Effector memory CD8-positive, alpha-beta T cell (primary cell): ENCODE data around the gene SLC25A48.
"Not testable (repeated sequence)": the region's sequence is repeated elsewhere in the genome, so short reads cannot be mapped to it uniquely, and the experiment has no call there.

Source experiments
- ATAC-seq: fragments of 150-1000 bp; cut with Tn5 transposase; replicated peaks from 2 replicates; pipeline ENCODE4 v1.10.0; 2021; ENCODE audit warnings: mild to moderate bottlenecking, moderate library complexity
- DNase-seq, 3 experiments: peaks; one replicate each; pipeline ENCODE4 v3.0.0; 2021
- H3K27ac Mint-ChIP-seq, 2 donors: one replicate each; pipeline ENCODE4 v1.8.0; 2022; ENCODE audit warnings: mild to moderate bottlenecking in 2 of 2, mixed read lengths in 2 of 2, moderate library complexity in 2 of 2
- H3K27me3 Mint-ChIP-seq, 2 donors: one replicate each; pipeline ENCODE4 v1.8.0; 2022; ENCODE audit warnings: mixed read lengths in 2 of 2
- H3K36me3 Mint-ChIP-seq: one replicate; pipeline ENCODE4 v1.8.0; 2022; ENCODE audit warnings: mild to moderate bottlenecking, moderate library complexity, mixed read lengths; ENCODE audit not compliant: insufficient read depth
- H3K4me1 Mint-ChIP-seq, 2 donors: one replicate each; pipeline ENCODE4 v1.8.0; 2022; ENCODE audit warnings: low read depth in 2 of 2, mixed read lengths in 2 of 2
- H3K4me3 Mint-ChIP-seq, 2 donors: one replicate each; pipeline ENCODE4 v1.8.0; 2022; ENCODE audit warnings: mild to moderate bottlenecking in 2 of 2, mixed read lengths in 2 of 2, moderate library complexity in 2 of 2
- H3K9me3 Mint-ChIP-seq, 2 donors: one replicate each; pipeline ENCODE4 v1.8.0; 2022; ENCODE audit warnings: mixed read lengths in 2 of 2

SLC25A48 gene

DNA sequence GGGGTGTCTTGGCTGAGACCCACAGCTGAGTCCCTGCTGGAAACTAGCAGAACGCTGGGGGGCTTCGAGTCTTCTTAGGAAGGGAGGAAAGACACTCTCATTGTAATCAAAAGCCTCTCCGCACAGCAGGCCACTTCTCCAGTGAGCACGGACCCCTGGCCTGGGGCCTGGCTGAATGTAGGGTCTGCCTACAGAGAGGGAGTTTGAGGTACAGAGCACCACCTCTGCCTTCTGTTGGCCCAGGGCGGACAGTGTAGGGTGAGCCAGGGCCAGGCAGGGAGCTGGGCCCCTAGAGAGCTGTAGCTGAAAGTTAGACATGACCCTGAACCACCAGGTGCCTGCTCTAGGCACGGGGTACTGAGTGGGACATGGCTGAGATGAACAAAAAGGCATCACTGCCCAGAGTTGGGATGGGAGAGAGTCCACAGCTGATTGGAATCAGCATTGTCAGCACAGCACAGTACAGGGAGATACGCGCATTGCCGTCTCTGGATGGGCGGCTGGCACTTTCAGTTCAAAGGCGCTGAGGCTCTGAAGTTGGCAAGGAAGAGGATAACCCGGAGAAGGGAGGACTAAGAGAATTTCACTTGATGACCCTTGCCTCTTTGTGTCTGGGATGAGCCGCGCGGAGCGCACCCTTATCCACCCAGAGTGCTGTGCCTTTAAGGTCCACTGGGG lies 363 bp upstream of the SLC25A48 start:
- ATAC-seq: no peak
- Mint-ChIP-seq H3K36me3 (no peaks in the 10 kb centered on the region), H3K27me3 (peaks cover 53 to 87% of the 10 kb centered on the region in 2 donors), H3K4me3 (peak overlapping the region in 1 of 2 donors; percentile 49), H3K9me3 (peaks cover 4 to 6% of the 10 kb centered on the region in 2 donors), H3K4me1 (peaks cover 4 to 10% of the 10 kb centered on the region in 2 donors), H3K27ac (no peak overlapping the region)
- no peak for DNase-seq

- Mint-ChIP-seq H3K9me3 (peaks cover 4 to 6% of the 10 kb centered on the region in 2 donors), H3K36me3 (no peaks in the 10 kb centered on the region), H3K27me3 (peaks cover 49 to 78% of the 10 kb centered on the region in 2 donors), H3K4me1 (peaks cover 4 to 7% of the 10 kb centered on the region in 2 donors), H3K27ac (no peak overlapping the region), H3K4me3 (no peak overlapping the region)
- no peak for ATAC-seq
- DNase-seq: no peak
These were observed 1.3 kb downstream of the SLC25A48 start for GRCh38 chr5:135835766-135836165.

DNA sequence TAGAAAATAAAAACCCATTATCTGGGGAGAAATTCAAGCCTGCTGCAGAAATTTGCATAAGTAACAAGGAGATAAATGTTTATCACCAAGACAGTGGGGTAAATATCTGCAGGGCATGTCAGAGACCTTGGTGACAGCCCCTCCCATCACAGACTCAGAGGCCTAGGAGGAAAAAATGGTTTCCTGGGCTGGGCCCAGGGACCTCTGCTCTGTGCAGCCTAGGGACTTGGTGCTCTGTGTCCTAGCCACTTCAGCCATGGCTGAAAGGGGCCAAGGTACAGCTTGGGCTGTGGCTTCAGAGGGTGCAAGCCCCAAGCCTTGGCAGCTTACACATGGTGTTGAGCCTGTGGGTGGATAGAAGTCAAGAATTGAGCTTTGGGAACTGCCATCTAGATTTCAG lies 3.9 kb downstream of the SLC25A48 start:
- H3K27me3 Mint-ChIP-seq: peaks cover 51 to 78% of the 10 kb centered on the region in 2 donors
- ATAC-seq, H3K9me3 Mint-ChIP-seq, H3K4me3 Mint-ChIP-seq, H3K27ac Mint-ChIP-seq, H3K4me1 Mint-ChIP-seq, H3K36me3 Mint-ChIP-seq, DNase-seq: not testable (repeated sequence)

GRCh38 chr5:135839566-135839965 lies 5.1 kb downstream of the SLC25A48 start:
- no peak for DNase-seq
- Mint-ChIP-seq H3K4me1 (peaks cover 0 to 2% of the 10 kb centered on the region in 2 donors), H3K27me3 (peaks cover 46 to 73% of the 10 kb centered on the region in 2 donors), H3K27ac (no peak overlapping the region), H3K36me3 (no peaks in the 10 kb centered on the region), H3K4me3 (no peak overlapping the region), H3K9me3 (peaks cover 4 to 6% of the 10 kb centered on the region in 2 donors)
- ATAC-seq: no peak

- Mint-ChIP-seq H3K4me3 (no peak overlapping the region), H3K36me3 (no peaks in the 10 kb centered on the region), H3K4me1 (no peaks in the 10 kb centered on the region), H3K27me3 (peaks cover 46 to 73% of the 10 kb centered on the region in 2 donors), H3K9me3 (peaks cover 4 to 6% of the 10 kb centered on the region in 2 donors), H3K27ac (no peak overlapping the region)
- DNase-seq (no peak), ATAC-seq (no peak)
These were observed 6.5 kb downstream of the SLC25A48 start for GRCh38 chr5:135840959-135841358.

DNA sequence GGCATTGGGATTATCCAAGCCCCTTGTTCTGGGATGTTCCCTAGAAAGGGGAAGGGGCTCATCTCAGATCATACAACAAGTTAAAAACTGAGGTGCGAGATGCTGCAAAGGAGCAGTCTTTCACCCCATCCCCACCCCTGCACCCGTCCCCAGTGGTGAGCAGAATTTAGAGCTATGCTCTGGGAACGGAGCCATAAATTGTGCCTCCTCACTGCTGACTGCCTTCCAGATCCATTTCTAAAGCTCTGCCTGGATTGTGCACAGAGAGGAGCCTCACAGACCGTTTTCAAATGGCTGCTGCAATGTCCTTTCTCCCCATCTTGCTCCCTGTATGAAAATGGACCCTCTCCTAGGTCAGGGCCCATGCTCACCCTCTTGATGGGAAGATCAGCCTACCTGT lies 8.3 kb downstream of the SLC25A48 start:
- DNase-seq (no peak), ATAC-seq (no peak)
- Mint-ChIP-seq H3K4me1 (no peaks in the 10 kb centered on the region), H3K27me3 (peaks cover 30 to 63% of the 10 kb centered on the region in 2 donors), H3K36me3 (no peaks in the 10 kb centered on the region), H3K4me3 (no peak overlapping the region), H3K27ac (no peak overlapping the region), H3K9me3 (peaks cover 3% of the 10 kb centered on the region in 2 donors)

- ATAC-seq (no peak), DNase-seq (no peak)
- peaks cover 26 to 52% of the 10 kb centered on the region in 2 donors for H3K27me3 Mint-ChIP-seq
- no peaks in the 10 kb centered on the region for H3K36me3 Mint-ChIP-seq
- H3K4me1 Mint-ChIP-seq: no peaks in the 10 kb centered on the region
- H3K9me3 Mint-ChIP-seq: no peaks in the 10 kb centered on the region
- H3K4me3 Mint-ChIP-seq: no peak overlapping the region
- no peak overlapping the region for H3K27ac Mint-ChIP-seq
These were observed 9.3 kb downstream of the SLC25A48 start for GRCh38 chr5:135843571-135844337.

DNA sequence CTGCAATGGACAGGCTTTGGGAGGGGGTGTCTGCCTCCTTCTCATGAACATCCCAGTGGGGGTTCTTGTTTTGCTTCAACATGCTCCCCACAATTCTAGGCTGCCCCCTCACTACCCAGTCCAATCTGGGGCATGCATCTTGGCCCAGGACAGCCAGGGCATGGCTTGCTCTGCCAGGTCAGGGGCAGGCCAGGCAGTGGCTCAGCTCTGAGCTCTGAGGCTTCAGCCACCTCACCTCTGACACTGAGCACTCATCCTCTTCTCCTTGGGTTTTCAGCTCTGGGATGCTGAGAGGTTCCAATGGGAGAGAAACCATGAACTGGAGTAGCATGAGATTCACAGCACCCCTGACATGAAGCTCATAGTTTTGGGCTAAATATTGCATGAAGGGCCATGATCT lies 11.8 kb downstream of the SLC25A48 start:
- no peak for ATAC-seq

GRCh38 chr5:135847976-135848375 lies 13.5 kb downstream of the SLC25A48 start:
- H3K27me3 Mint-ChIP-seq: peaks cover 15 to 33% of the 10 kb centered on the region in 2 donors
- no peaks in the 10 kb centered on the region for H3K36me3 Mint-ChIP-seq
- no peak for ATAC-seq
- no peak for DNase-seq
- H3K4me1 Mint-ChIP-seq: no peaks in the 10 kb centered on the region
- H3K27ac Mint-ChIP-seq: no peak overlapping the region
- no peaks in the 10 kb centered on the region for H3K9me3 Mint-ChIP-seq
- H3K4me3 Mint-ChIP-seq: no peak overlapping the region

More for the DNA sequence above, 11.8 kb downstream of the SLC25A48 start:
- H3K27ac Mint-ChIP-seq: no peak overlapping the region
- H3K4me3 Mint-ChIP-seq: no peak overlapping the region
- no peaks in the 10 kb centered on the region for H3K4me1 Mint-ChIP-seq
- no peaks in the 10 kb centered on the region for H3K9me3 Mint-ChIP-seq
- H3K36me3 Mint-ChIP-seq: no peaks in the 10 kb centered on the region
- H3K27me3 Mint-ChIP-seq: peaks cover 18 to 36% of the 10 kb centered on the region in 2 donors
- DNase-seq: no peak

DNA sequence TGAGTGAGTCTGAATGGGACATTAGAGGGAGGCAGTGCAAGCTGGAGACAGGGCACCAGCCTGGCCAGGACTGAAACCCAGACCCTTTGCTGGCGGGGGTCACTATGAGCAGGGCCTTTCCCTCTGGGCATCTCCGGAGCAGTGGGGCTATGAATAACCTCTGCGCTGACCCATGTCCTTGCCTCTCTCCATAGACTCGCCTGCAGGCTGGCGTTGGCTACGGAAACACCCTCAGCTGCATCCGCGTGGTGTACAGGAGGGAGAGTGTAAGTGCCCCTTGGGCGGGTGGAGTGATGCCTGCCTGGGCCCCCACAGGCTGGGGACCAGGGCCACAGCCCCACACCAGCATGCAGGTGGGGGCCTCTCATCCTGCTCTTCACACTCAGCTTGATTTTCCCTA lies 15.8 kb downstream of the SLC25A48 start:
- DNase-seq (no peak), ATAC-seq (no peak)
- Mint-ChIP-seq H3K36me3 (no peaks in the 10 kb centered on the region), H3K4me3 (no peak overlapping the region), H3K27me3 (peaks cover 13 to 26% of the 10 kb centered on the region in 2 donors), H3K9me3 (no peaks in the 10 kb centered on the region), H3K27ac (no peak overlapping the region), H3K4me1 (no peaks in the 10 kb centered on the region)

- H3K36me3 Mint-ChIP-seq: no peaks in the 10 kb centered on the region
- H3K27ac Mint-ChIP-seq: no peak overlapping the region
- no peak overlapping the region for H3K4me3 Mint-ChIP-seq
- peaks cover 14 to 26% of the 10 kb centered on the region in 2 donors for H3K27me3 Mint-ChIP-seq
- H3K9me3 Mint-ChIP-seq: no peaks in the 10 kb centered on the region
- no peak for DNase-seq
- H3K4me1 Mint-ChIP-seq: no peaks in the 10 kb centered on the region
- no peak for ATAC-seq
These were observed 16.2 kb downstream of the SLC25A48 start for GRCh38 chr5:135850671-135851070.

DNA sequence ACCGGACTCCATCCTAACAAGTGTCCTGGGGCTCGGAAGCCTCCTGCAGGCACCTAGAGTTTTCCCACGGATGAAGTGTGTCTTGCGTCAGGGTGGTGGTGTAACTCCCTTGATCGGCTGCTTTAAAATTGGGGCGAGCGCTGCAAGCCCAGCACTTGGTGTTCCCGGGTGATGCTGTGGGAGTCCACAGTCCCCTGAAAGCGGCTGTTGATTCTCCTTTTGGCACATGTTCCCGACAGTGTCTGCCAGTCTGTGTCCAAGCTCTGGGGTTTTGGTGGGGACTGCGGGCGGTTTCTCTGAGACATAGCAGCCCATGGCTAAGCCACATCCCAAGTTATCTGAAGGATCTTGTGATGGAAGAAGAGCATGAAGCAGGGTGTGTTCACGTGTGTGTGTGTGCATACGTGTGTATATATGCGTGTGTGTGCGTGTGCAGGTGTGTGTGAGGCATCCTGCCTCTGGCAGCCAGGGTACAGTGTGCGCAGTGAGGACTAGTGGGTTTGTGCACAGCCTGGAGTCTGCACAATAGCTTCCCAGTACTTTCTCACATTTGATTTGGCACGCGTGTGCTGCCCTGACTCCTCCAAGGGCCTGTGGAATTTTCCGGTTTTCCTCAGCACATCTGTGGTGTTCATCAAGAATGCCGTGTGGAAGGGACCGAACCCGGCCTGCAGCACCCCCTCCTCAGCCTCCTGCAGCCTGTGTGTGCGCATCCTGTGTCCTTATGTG lies 16.9 kb downstream of the SLC25A48 start:
- Mint-ChIP-seq H3K9me3 (no peaks in the 10 kb centered on the region), H3K4me3 (no peak overlapping the region), H3K27me3 (peaks cover 21 to 32% of the 10 kb centered on the region in 2 donors), H3K36me3 (no peaks in the 10 kb centered on the region), H3K4me1 (no peaks in the 10 kb centered on the region), H3K27ac (no peak overlapping the region)
- DNase-seq (no peak), ATAC-seq (no peak)

GRCh38 chr5:135851915-135852845 lies 17.7 kb downstream of the SLC25A48 start:
- Mint-ChIP-seq H3K4me1 (no peaks in the 10 kb centered on the region), H3K27me3 (peaks cover 27 to 40% of the 10 kb centered on the region in 2 donors), H3K9me3 (no peaks in the 10 kb centered on the region), H3K27ac (no peak overlapping the region), H3K4me3 (no peak overlapping the region), H3K36me3 (no peaks in the 10 kb centered on the region)
- ATAC-seq (no peak), DNase-seq (no peak)
